GM19035 (cell line): ENCODE data around the gene ITGB2.
"Not testable (repeated sequence)": the region's sequence is repeated elsewhere in the genome, so short reads cannot be mapped to it uniquely, and the experiment has no call there.

ENCODE experiments used
- ATAC-seq: cut with Tn5 transposase; IDR thresholded peaks from one replicate; pipeline ENCODE4 v1.9.1; 2021; ENCODE audit not compliant: unreplicated experiment

ITGB2 gene

DNA sequence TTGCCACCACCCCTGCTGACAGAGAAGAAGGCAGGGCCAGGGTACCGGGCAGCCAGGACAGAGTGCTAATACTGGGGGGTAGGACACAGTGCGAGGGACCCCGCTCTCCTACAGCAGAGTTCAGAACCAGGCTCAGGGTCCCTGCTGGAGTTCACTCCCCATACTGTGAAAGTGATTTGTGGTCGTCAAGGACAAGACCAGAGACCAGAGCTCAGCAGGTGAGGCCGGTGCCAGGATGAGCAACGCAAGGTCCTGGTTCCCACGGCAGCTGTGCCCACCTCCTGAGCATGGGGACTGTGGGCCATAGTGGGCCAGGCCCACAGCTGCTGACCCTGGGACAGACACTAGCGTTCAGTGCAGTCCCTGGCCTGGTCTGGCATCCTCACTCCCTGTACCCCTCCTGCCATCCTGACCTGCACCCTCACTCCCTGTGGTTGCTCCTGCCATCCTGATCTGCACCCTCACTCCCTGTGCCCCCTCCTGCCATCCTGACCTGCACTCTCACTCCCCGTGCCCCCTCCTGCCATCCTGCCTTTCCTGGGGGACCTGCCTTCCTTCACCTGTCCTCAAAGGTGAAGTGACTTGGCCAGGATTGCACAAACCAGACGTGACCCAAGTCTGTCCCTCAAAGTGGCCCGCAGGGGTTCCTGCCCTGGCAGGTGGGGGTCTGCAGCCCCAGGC is 33.4 kb downstream of the ITGB2 start:
- no peak for ATAC-seq

DNA sequence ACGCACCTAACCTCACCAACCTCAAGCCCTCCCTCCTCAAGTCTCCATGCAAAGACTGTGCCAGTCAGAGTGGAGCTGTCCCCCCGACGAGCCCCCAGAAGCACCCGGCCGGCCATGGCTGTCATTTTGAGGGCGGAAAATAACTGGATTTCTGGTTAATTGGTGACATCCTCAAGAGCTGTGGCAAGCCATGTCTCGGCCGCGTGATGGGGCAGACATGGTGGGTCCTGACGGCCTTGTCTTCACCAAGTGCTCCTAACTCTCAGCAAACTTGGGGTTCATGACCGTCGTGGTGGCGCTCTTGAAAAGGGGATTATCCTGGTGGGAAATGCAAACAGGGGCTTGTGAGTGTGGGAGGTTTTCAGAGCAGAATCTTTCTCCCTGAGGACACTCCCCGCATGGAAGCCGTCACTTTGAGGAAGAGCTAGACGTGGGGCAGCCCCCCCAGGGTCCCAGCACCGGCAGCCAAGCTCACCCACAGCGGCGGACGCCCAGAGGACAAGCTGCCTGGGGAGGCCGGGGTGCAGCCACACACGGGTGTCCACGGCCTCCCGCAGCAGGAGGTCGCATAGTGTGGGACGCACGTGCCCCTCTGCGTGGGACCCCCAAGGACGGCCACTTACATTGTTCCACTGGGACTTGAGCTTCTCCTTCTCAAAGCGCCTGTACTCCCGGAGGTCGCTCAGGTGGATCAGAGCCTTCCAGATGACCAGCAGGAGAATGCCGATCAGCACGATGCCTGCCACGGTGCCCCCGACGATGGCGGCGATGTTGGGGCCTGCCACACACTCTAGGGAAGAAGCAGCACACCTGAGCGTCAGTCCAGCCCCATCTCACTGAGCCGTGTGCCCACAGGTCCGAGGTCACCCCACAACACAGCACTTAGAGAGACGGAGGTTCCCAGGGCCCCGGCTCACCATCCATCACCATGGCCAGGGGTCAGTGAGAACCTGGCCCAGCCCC is 34.3 kb downstream of the ITGB2 start:
- no peak for ATAC-seq

DNA sequence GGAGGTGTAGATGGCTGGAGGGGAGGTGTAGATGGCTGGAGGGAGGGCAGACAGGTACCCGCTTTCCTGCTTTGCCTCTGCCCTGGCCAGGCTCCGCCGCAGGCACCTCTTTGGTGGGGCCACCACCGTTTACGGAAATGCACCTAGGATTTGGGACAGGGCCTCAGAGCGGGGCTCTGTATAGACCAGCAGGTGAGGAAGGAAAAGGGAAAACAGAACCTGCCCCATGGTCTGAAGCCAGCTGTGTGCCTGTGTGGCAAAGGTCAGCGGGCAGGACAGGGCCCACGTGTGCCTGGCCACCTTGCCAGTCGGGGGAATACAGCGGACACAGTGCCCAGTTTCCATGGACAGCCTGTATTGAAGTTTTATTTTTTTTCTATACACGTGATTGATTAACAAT is 35.1 kb downstream of the ITGB2 start:
- ATAC-seq: no peak

DNA sequence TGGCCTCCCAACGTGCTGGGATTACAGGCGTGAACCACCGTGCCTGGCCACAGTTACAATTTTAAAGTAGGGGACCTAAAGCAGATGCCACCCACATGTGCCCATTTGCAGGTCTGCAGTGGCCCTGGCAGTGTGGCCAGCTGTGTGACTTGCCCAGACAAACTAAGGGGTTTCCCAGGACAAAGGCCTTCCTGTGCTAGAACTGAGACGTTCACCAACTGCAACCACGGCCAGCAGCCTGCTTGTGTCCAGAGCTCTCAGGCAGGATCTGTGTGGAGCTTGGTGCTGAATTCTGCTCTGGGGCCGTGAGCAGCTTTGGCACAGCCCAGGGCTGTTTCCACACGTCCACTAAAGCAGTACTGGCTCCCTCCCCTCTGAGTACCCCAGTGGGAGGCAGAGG is 36.6 kb downstream of the ITGB2 start:
- ATAC-seq: no peak

DNA sequence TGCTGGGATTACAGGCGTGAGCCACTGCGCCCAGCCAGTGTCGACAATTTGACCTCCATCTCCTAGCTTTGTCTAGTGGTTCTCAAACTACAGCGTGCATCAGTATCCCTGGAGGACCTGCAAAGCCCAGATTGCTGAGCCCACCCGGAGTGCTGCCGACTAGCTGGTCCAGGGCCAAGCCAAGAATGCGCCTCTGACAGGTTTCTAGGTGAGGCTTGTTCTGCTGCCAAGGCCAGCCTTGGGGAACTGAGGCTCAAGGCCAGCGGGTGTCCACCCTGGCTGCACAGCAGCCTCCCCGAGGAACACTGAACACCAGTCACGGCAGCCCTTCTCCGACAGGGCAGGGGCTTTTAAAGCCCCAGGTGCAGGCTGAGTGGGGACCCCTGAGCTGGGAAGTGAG is 37.4 kb downstream of the ITGB2 start:
- ATAC-seq: no peak

DNA sequence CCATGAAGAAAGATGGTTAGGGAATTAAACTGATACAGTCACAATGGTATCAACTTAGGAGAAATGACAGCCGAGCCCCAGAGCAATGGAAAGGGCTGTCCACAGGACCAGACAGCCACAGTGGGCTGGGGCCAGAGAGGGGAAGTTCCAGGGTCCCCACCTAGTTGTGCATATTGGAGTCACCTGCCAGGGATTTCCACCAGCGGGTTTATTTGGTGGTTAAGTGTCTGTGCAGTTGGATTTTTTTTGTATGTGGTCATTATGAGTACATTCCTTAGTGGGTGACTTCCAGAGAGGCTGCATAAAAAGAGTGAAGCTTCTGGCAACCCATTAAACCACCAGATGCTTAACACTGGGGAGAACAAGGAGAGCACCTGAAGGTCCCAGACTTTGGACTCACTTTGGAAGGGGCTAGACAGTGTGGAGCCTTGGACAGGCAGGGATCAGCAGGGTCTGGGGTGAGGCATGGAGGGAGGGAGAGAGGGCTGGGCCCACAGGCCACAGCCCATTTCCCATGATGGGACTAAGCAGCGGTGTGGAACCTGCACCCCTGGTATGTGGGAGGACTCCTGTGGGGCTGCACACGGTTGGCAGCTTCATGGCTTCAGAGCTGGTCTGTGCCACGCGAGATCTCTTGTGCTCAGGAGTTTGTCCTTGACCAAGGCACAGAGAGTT is 39.4 kb downstream of the ITGB2 start:
- ATAC-seq: no peak

DNA sequence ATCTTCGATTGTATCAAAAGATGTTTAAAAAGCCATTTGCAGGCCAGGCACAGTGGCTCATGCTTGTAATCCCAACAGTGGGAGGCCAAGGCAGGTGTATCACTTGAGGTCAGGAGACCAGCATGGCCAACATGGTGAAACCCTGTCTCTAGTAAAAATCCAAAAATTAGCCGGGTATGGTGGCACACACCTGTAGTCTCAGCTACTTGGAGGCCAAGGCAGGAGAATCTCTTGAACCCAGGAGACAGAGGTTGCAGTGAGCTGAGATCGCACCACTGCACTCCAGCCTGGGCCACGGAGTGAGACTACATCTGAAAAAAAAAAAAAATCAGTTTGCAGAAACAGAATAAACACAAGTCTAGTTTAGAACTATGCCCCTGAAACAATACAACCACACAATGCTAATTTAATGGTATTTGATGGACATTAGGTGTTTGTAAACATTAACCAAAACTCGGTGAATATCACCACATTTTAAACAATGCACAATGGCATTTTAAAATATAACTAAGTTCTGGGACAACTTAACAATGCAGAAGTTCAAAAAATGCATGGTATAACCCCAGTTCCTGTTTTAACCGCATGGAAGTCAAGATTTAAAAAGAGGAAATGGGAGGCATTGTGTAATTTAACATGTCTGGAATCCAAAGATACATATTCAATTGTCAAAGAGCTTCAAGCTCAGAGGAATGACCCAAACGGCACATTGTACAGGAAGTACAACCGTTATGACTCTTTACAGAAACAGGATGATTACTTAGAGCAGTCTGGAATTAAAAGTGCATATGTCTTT is 40.1 kb downstream of the ITGB2 start:
- no peak for ATAC-seq

DNA sequence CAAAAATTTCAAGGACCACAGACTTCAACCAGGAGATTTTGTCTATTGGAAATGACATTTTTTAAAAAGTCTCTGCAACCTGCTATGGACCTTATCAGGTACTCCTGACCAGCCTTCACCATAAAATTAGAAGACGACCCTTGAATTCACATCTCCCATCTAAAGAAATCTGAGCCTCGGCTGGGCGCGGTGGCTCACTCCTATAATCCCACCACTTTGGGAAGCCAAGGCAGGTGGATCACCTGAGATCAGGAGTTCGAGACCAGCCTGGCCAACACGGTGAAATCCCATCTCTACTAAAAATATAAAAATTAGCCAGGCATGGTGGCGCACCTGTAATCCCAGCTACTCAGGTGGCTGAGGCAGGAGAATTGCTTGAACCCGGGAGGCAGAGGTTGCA is 41.5 kb downstream of the ITGB2 start:
- not testable (repeated sequence) for ATAC-seq

DNA sequence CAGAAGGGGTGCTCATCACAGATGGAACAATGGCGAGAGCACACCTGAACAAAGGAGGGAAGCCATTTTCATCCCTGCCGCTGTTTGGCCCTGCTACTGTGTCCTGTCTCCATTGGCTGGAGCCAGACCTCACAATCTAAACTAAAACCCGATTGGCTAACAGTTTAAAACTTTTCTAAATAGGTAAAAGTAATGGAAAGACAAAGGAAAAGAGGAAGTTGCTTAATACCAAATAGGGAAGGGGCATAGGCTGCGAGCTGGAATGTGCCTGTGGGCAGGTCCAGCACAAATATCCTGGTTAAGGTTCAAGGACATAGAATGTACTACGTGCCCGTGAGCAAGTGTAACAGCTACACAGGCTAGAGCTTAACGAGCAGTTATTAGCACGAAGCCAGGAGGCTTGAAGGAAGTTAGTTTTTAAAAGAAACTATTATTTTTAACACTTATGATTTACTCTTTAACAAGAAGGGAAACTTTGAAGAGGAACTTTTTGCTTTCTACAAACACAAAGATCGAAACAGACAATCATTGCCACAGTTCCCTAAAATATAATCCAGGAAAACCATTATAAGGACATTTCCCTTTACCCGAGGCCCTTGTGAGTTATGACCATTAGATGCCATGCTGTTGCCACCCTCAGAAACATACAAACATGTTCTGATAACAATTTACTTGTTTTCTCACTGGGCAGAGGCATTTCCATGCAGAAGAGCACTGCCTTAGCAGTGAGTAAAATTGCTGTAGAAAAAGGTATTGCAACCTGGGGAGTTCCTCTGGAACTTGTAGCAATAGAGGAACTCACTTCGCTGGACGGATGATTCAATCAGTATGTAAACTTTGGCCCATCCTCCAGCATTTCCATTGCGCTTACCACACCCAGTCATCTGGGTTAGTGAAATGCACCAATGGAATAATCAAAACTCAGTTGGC is 42.4 kb downstream of the ITGB2 start:
- no peak for ATAC-seq

DNA sequence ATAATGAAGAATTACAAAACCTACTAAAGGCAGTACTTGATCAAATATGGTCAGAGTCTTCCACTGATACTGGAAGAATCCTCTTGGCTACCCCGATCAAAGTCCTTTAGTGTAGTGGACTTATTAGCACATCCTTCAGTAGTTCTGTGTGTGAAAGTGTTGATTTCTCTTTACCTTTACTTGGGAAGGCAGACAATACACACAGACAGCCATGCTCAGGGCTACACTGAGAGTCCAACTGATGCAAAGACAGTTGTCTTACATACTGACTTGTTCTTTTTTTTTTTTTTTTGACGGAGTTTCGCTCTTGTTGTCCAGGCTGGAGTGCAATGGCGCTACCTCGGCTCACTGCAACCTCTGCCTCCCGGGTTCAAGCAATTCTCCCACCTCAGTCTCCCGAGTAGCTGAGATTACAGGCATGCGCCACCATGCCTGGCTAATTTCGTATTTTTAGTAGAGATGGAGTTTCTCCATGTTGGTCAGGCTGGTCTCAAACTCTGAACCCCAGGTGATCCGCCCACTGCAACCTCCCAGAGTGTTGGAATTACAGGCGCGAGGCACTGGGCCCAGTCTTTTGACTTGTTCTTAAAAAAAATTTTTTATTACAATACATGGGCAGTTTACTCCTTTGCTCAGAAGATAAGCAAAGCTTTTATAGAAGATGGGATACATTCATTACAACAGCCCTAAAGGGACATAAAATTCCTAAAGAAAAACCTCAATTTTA is 43.7 kb downstream of the ITGB2 start:
- ATAC-seq: no peak

DNA sequence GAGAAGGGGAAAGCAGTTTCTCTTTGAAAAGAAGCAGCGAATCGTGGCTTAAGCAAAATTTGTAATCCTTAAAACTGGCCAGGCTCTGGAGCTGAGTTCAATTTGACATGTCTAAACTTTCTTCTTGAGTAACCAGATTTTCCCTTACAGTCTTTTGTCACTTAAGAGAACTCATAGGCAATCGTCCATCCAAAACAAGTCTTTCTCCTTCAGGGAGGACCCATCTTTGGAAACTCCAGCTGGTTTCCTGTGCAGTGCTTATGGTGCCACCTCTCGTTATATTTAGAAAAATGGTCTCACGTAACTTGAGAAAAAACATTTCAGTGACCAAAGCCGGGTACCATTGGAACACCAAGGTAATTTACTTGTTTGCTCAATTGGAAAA is 45.4 kb downstream of the ITGB2 start:
- ATAC-seq: no peak

DNA sequence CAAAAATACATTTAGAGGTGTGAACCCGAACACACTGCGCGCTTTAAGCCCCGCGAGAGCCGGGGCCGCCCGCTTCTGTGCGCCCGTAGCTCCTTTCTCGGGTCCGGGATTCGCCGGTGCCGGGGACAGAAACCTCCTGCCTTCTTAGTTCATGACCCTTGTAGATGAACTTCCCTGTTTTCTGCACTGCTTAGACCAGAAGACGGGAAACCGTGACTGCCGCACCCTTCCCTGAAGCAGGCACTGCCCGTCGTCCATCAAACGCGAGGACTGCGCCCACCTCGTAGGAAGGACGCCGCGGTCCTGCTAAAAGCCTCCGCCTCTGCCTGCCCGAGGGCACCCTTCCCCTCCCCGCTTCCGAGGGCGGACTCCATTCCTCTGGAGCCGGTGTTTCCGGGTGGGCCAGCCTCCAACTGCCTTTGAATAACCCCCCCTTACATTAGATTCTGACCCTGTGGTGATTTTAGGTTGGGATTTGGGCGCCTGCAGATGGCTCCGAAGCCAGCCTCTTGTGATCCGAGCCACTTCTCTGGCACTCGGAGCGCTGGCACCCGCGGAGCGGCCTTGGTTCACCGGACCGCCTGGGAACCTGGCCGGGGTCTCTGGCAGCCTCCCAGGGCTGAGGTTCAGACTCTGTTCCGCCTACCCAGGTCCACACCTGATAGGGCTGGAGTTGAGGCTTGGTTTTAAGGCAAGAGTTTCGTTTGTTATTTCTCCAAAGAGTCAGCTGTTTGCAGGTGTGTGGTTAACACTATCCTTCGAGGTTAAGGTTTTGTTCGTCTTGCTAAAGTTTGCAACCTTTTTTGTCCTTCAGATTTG is 46.0 kb downstream of the ITGB2 start:
- no peak for ATAC-seq

DNA sequence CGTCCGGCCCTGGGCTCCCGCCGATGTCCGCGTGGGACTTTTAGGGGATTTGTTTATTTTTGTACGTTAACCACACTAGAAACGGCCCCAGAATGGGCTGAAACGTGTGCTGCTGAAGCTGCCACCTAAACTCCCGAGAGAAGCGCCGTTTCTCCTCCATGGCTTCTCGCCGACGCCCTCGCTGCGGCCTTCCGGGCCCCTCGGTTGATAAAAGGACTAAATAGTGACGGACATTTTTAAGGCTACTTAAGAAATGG is 46.5 kb downstream of the ITGB2 start:
- ATAC-seq: peak; percentile 3

DNA sequence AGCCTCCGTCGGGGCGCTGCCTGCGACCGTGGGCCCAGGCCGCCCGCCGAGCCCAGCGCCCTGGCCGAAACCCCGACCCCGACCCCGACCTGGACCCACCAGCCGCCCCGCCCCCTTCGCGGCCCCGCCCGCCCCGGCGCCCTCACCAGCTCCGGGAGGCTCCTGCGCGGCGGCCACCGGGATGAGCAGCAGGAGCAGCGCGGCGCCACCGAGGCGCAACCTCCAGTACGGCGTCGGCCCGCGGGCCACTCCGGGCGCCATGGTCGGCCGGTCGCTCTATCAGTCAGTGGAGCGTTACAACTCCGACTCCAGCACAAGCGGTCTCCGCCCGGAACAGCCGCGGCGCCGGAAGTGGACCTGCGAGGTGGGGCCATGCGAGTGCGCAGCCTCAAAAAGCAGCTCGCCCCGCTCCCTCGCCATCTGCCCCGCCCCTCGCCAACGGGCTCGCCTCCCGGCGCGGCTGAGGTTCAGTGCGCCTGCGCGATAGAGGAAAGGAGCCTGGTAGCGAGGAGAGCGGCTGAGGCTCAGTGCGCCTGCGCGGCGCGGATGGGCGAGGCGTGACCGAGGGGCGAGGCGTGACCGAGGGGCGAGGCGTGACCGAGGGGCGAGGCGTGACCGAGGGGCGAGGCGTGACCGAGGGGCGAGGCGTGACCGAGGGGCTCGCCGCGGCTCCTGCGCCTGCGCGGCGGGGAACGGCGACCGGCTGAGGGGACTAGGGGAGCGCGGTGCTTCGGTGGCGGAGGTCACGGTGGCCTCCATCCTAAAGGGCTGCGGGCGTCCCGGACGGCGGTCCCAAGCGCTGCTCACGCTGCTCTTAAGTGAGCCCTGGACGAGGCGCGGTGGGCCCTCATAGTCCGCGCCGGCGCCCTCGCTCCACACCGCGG is 47.1 kb downstream of the ITGB2 start, which contains the start of gene PTTG1IP:
PTTG1IP (minus strand) TSS at position 335 of the 884 bp plus-strand sequence; CDS start at position 261, 74 bp downstream.
- ATAC-seq: peak; percentile 82

DNA sequence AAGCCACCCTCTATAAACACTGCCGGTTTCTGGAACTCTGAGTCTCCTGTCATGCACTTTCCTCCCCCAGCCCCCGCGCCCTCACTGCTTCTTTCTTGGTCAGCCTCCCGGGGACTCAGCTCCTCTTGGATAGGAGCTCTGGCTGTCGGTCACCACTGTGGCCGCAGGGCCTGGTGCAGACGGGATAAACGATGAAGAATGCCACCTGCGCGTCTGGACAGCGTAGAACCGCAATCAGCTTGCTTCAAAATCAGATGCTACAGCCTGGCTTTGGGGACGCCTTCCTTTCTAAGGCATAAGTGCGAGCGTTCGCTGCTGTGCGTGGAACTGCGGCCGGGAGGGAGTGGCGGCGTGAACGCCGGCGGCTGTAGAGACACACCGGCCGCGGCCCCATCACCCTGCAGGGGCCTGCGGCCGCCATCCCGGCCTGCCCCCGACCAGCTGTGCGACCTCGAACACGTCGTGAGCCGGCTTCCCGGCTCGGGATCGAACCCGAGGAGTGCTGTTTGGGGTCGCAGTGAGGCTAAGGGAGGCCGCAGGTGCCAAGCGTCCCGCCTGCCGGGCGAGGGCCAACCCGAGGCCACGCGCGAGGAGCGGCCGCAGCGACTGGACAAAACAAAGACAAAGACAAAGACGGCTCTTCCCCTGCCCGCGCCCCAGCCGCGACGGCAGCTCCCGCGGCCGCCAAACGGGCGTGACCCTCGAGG is 47.9 kb downstream of the ITGB2 start:
- no peak for ATAC-seq

DNA sequence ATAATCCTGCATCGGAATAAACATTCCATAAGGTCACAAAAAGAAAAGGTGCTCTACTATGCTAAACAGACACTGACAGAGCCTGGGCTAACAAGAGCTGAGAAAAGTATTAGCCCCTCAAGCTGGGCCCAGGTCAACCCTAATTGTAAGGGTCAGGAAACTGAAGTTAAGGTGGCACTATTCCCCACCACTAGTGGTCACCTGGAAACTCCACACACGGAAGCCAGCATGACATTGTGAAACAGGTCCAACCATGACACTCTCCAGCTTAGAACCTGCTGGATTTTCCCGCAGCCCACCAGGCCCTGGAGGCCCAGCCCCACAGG is 48.4 kb downstream of the ITGB2 start:
- ATAC-seq: no peak
